Activated B cell treated with CpG ODN at 0.5 μM for 24 hours (primary cell): ENCODE results near the gene ADAD2. TPM values are rescaled to one million over a fixed set of nuclear protein-coding genes. Genes with fewer than 3 reads are reported as not detected.

Experiments used
- ATAC-seq: fragments of 200-7000 bp; cut with Tn5 transposase; one replicate; pipeline ENCODE4 v1.10.0; 2021; ENCODE audit warnings: low read depth, mild to moderate bottlenecking, moderate library complexity
- CTCF ChIA-PET: fragments of 350-600 bp; sonication (Branson Sonifier 250); formaldehyde crosslinking; loops from one replicate; lab custom pipeline; 2021; ENCODE audit warnings: antibody characterized with exemption; lab: Charles Lee
- POLR2A ChIA-PET: fragments of 350-600 bp; sonication (Branson Sonifier 250); formaldehyde crosslinking; loops from one replicate; lab custom pipeline; 2021; ENCODE audit warnings: antibody characterized with exemption; lab: Charles Lee
- DNase-seq: peaks from one replicate; pipeline ENCODE4 v3.0.0; 2022
- H3K27ac Mint-ChIP-seq: one replicate; pipeline ENCODE4 v1.8.0; 2020; ENCODE audit warnings: mixed read lengths
- H3K27me3 Mint-ChIP-seq: one replicate; pipeline ENCODE4 v1.8.0; 2021; ENCODE audit warnings: mixed read lengths
- H3K36me3 Mint-ChIP-seq: one replicate; pipeline ENCODE4 v1.8.0; 2021; ENCODE audit warnings: low read depth, mixed read lengths
- H3K4me1 Mint-ChIP-seq: one replicate; pipeline ENCODE4 v1.8.0; 2021; ENCODE audit warnings: mixed read lengths
- H3K4me3 Mint-ChIP-seq: one replicate; pipeline ENCODE4 v1.8.0; 2020; ENCODE audit warnings: mild to moderate bottlenecking, mixed read lengths
- H3K9me3 Mint-ChIP-seq: one replicate; pipeline ENCODE4 v1.8.0; 2020; ENCODE audit warnings: mixed read lengths
- intact Hi-C: fragments of 100-400 bp; cut with micrococcal nuclease; formaldehyde crosslinking; loops from one replicate; pipeline ENCODE4 v1.15.1; 2024
- total RNA-seq: library from RNA; stranded (reverse); gene quantifications from 2 replicates; pipeline ENCODE4 v1.2.3, GENCODE V29; 2022
- TF ChIP-seq, protein P1 (sequence below): fragments of 200-600 bp; IDR thresholded peaks from one replicate; pipeline ENCODE4 v1.8.0; 2022; ENCODE audit warnings: antibody characterized with exemption, mild to moderate bottlenecking

The ADAD2 gene
- total RNA-seq, 1 donor from 2014 or later = not detected

DNA sequence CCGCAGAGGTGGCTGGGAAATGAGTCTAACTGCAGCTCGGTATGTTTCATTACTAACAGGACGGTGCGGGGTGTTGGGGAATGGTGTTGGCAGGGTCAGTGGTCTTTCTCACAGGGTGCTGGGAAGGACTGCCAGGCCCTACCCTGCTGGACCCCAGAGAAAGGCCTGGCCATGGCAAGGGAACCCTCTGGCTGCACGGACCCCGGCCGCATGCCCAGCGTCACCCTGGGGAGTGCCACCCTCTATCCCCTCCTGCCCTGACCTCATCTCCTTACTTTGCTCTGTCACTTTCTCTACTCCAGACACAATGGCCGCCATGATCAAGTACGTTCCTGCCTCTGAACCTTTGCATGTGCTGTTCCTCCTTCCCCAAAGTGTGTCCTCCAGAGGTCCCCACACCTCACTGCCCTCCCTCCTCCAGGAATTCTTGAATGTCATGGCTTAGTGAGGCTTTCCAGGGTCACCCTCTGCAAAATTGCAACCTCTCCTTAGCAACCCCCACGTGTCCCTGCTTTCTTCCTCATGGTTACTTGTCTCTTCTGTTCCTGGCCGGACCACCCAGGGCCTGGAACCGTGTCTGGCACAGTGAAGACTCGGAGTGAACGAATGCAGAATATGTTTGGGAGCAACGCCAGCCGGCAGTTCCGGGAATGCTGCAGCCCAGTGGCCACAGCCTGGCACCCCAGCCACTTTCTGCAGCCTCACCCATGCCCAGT lies 15.2 kb downstream of the ADAD2 start:
- CTCF ChIA-PET = no interaction called here
- ATAC-seq (no peak), DNase-seq (no peak)
- Mint-ChIP-seq H3K4me1 (no peaks in the 10 kb centered on the region), H3K27me3 (no peaks in the 10 kb centered on the region), H3K9me3 (no peaks in the 10 kb centered on the region), H3K4me3 (no peak overlapping the region), H3K27ac (no peak overlapping the region), H3K36me3 (no peaks in the 10 kb centered on the region)
- TF ChIP-seq, protein P1, sequence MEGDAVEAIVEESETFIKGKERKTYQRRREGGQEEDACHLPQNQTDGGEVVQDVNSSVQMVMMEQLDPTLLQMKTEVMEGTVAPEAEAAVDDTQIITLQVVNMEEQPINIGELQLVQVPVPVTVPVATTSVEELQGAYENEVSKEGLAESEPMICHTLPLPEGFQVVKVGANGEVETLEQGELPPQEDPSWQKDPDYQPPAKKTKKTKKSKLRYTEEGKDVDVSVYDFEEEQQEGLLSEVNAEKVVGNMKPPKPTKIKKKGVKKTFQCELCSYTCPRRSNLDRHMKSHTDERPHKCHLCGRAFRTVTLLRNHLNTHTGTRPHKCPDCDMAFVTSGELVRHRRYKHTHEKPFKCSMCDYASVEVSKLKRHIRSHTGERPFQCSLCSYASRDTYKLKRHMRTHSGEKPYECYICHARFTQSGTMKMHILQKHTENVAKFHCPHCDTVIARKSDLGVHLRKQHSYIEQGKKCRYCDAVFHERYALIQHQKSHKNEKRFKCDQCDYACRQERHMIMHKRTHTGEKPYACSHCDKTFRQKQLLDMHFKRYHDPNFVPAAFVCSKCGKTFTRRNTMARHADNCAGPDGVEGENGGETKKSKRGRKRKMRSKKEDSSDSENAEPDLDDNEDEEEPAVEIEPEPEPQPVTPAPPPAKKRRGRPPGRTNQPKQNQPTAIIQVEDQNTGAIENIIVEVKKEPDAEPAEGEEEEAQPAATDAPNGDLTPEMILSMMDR = no peak
- POLR2A ChIA-PET = no interaction called here
- intact Hi-C loops = no loop called here

DNA sequence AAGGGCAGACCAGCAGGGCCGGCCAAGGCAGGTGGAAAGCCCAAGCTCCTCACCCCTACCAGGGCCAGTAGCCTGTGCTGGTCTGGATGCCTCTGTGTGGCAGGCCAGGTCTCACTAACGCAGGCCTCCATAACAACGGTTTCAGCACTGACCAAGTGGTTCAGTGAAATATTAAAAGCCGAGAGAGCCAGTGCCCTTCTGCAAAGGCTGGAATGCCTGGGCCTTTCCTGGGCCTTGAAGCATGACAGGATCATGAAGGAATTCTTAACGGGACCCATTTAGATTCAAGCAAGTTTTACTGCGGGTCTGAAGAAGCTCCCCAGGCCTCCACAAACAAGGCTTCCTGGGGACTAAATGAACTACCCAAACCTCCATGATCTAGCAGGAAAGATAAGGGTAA lies 16.3 kb downstream of the ADAD2 start:
- H3K36me3 Mint-ChIP-seq = no peaks in the 10 kb centered on the region
- no peak for DNase-seq
- H3K27ac Mint-ChIP-seq = no peak overlapping the region
- no peaks in the 10 kb centered on the region for H3K4me1 Mint-ChIP-seq
- ATAC-seq = no peak
- no peaks in the 10 kb centered on the region for H3K9me3 Mint-ChIP-seq
- POLR2A ChIA-PET = no interaction called here
- H3K4me3 Mint-ChIP-seq = no peak overlapping the region
- TF ChIP-seq, protein P1 = no peak
- intact Hi-C loops = no loop called here
- no peaks in the 10 kb centered on the region for H3K27me3 Mint-ChIP-seq
- CTCF ChIA-PET = no interaction called here

DNA sequence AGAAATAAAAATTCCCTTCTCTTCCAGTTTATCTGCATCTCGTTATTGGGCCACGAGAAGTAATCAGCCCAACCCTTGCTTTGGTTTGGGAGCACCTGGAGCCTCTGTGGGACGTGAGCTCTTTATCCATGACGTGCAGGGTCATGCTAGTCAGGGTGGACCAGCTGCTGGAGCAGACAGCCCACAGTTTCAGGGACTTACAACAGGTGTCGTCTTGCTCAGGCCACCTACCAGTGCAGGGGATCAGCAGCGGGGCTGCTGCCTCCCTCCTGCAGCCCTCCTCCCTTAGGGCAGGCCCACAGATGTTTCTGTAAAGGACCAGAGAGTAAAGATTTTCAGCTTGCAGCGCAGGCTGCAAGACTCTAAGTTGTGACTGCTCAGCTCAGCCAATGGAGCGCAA lies 16.9 kb downstream of the ADAD2 start:
- Mint-ChIP-seq H3K27me3 (no peaks in the 10 kb centered on the region), H3K9me3 (no peaks in the 10 kb centered on the region), H3K27ac (no peak overlapping the region), H3K36me3 (no peaks in the 10 kb centered on the region), H3K4me1 (no peaks in the 10 kb centered on the region), H3K4me3 (no peak overlapping the region)
- TF ChIP-seq, protein P1 = no peak
- POLR2A ChIA-PET = no interaction called here
- intact Hi-C loops = no loop called here
- CTCF ChIA-PET = no interaction called here
- ATAC-seq (no peak), DNase-seq (no peak)

DNA sequence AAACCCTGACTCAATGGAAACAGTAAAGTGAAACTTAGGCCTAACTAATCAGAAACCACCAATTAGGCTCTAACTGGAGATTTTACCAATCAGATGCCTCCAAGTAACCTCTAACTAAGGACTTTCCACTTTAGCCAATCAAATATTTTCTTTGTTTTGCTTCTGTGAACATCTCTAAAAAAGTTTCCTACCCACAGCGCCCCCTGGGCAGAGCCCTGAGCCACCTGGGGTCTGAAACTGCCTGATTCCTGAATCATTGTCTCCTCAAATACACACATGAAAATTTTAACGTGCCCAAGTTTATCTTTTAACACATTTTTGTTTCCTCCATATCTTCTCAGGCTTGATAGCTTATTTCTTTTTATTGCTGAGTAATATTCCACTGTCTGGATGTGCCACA lies 19.0 kb downstream of the ADAD2 start:
- TF ChIP-seq, protein P1 = no peak
- no peaks in the 10 kb centered on the region for H3K9me3 Mint-ChIP-seq
- H3K4me1 Mint-ChIP-seq = no peaks in the 10 kb centered on the region
- H3K4me3 Mint-ChIP-seq = no peak overlapping the region
- no peaks in the 10 kb centered on the region for H3K36me3 Mint-ChIP-seq
- no peaks in the 10 kb centered on the region for H3K27me3 Mint-ChIP-seq
- CTCF ChIA-PET = no interaction called here
- ATAC-seq (no peak), DNase-seq (no peak)
- intact Hi-C loops = no loop called here
- POLR2A ChIA-PET = no interaction called here
- H3K27ac Mint-ChIP-seq = no peak overlapping the region

DNA sequence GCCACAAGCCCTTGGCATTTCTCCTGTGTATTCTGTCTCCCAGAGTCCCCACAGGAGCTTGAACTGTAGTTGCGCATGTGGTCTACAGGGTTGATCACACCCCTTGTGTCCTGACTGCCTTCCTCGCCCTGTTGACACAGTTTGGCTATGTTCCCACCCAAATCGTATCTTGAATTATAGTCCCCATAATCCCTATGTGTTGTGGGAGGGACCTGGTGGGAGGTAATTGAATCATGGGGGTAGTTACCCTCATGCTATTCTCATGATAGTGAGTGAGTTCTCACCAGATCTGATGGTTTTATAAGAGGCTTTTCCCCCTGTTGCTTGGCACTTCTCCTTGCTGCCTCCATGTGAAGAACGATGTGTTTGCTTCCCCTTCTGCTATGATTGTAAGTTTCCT lies 21.2 kb downstream of the ADAD2 start:
- Mint-ChIP-seq H3K27me3 (peaks cover 2% of the 10 kb centered on the region), H3K36me3 (no peaks in the 10 kb centered on the region), H3K4me3 (no peak overlapping the region), H3K4me1 (no peaks in the 10 kb centered on the region), H3K27ac (no peak overlapping the region), H3K9me3 (no peaks in the 10 kb centered on the region)
- DNase-seq = no peak
- ATAC-seq = no peak
- ChIA-PET POLR2A (no interaction called here), CTCF (no interaction called here)
- TF ChIP-seq, protein P1 = no peak
- intact Hi-C loops = no loop called here
